Panc1 (cell line): Measurements from ENCODE around the gene ADGRL3.

Experiments
- CTCF ChIP-seq: fragments of 450-650 bp; IDR thresholded peaks from 2 replicates; pipeline ENCODE4 v1.5.1; 2017; ENCODE audit warnings: mild to moderate bottlenecking
- POLR2AphosphoS5 ChIP-seq: IDR thresholded peaks from 2 replicates; pipeline ENCODE4 v1.6.1; 2012; ENCODE audit warnings: mild to moderate bottlenecking, low read depth, low read length, moderate library complexity
- REST ChIP-seq, 2 experiments: IDR thresholded peaks; 2 replicates each; pipeline ENCODE4 v1.6.1; 2011 to 2012; ENCODE audit warnings: low read depth in 2 of 2, control low read depth in 1 of 2, low read length in 1 of 2, mild to moderate bottlenecking in 1 of 2, moderate library complexity in 1 of 2; ENCODE audit not compliant: insufficient read depth in 1 of 2
- SIN3A ChIP-seq: IDR thresholded peaks from 2 replicates; pipeline ENCODE4 v1.6.1; 2012; ENCODE audit warnings: low read depth, mild to moderate bottlenecking, low read length, moderate library complexity, borderline replicate concordance; ENCODE audit not compliant: insufficient read depth

GRCh38 chr4:61245069-61245714 is 45.1 kb downstream of the ADGRL3 start:
- TF ChIP-seq CTCF (no peak), REST (IDR thresholded peaks at IDR 0.05; ENCODE audit: insufficient read depth in 1 of 2, low read depth in 2 of 2, low read length in 1 of 2) (no peak), POLR2AphosphoS5 (no peak), SIN3A (no peak)
